Measurements from ENCODE around the gene SGCA.

Gene SGCA

GRCh38 chr17:50162466-50163254 lies 3.1 kb upstream of the SGCA start:
- Histone ChIP-seq H3K9me3 (ENCODE audit: insufficient read depth, low read depth, low read length) (no peaks in the 10 kb centered on the region), H3K9ac (ENCODE audit: low read depth, low read length) (no peak overlapping the region), H3K4me1 (ENCODE audit: insufficient read depth, low read length) (peaks cover 3% of the 10 kb centered on the region; the same call in 1 of the 2 replicates), H3K36me3 (ENCODE audit: insufficient read depth, low read length) (no peaks in the 10 kb centered on the region), H3K4me3 (ENCODE audit: low read length) (no peak overlapping the region), H3K27me3 (ENCODE audit: insufficient read depth, low read length) (0 out of 2 replicates have a peak, but pooled peaks cover 3% of the 10 kb centered on the region), H3K27ac (ENCODE audit: low read depth, low read length) (no peak overlapping the region)
- 89% methylated on average over 8 of the region's 8 CpGs for whole genome bisulfite sequencing

- Histone ChIP-seq H3K27ac (ENCODE audit: low read depth, low read length) (no peak overlapping the region), H3K27me3 (ENCODE audit: insufficient read depth, low read length) (0 out of 2 replicates have a peak, but pooled peaks cover 3% of the 10 kb centered on the region), H3K9ac (ENCODE audit: low read depth, low read length) (no peak overlapping the region), H3K4me3 (ENCODE audit: low read length) (no peak overlapping the region), H3K36me3 (ENCODE audit: insufficient read depth, low read length) (no peaks in the 10 kb centered on the region), H3K9me3 (ENCODE audit: insufficient read depth, low read depth, low read length) (no peaks in the 10 kb centered on the region), H3K4me1 (ENCODE audit: insufficient read depth, low read length) (peaks cover 3% of the 10 kb centered on the region; the same call in 1 of the 2 replicates)
- 84% methylated on average over 11 of the region's 11 CpGs for WGBS
Measured at GRCh38 chr17:50163843-50164696, 1.7 kb upstream of the SGCA start.

GRCh38 chr17:50164697-50164988 lies 1.2 kb upstream of the SGCA start:
- no peak overlapping the region for H3K27ac ChIP-seq (ENCODE audit: low read depth, low read length)
- no peak overlapping the region for H3K9ac ChIP-seq (ENCODE audit: low read depth, low read length)
- 0 out of 2 replicates have a peak, but pooled peaks cover 3% of the 10 kb centered on the region for H3K27me3 ChIP-seq (ENCODE audit: insufficient read depth, low read length)
- H3K4me3 ChIP-seq (ENCODE audit: low read length), result no peak overlapping the region
- H3K4me1 ChIP-seq (ENCODE audit: insufficient read depth, low read length), result peaks cover 3% of the 10 kb centered on the region; the same call in 1 of the 2 replicates
- no peaks in the 10 kb centered on the region for H3K36me3 ChIP-seq (ENCODE audit: insufficient read depth, low read length)
- 90% methylated on average over 2 of the region's 2 CpGs for WGBS
- no peaks in the 10 kb centered on the region for H3K9me3 ChIP-seq (ENCODE audit: insufficient read depth, low read depth, low read length)

- no peak overlapping the region for H3K9ac ChIP-seq (ENCODE audit: low read depth, low read length)
- H3K36me3 ChIP-seq (ENCODE audit: insufficient read depth, low read length), result no peaks in the 10 kb centered on the region
- no peaks in the 10 kb centered on the region for H3K9me3 ChIP-seq (ENCODE audit: insufficient read depth, low read depth, low read length)
- no peak overlapping the region for H3K27ac ChIP-seq (ENCODE audit: low read depth, low read length)
- 90% methylated on average over 9 of the region's 9 CpGs for WGBS
- peaks cover 3% of the 10 kb centered on the region; the same call in 1 of the 2 replicates for H3K4me1 ChIP-seq (ENCODE audit: insufficient read depth, low read length)
- no peak overlapping the region for H3K4me3 ChIP-seq (ENCODE audit: low read length)
- 0 out of 2 replicates have a peak, but pooled peaks cover 3% of the 10 kb centered on the region for H3K27me3 ChIP-seq (ENCODE audit: insufficient read depth, low read length)
Measured at GRCh38 chr17:50165066-50165465, 739 bp upstream of the SGCA start.

GRCh38 chr17:50165466-50165865 lies 339 bp upstream of the SGCA start:
- 0 out of 2 replicates have a peak, but pooled peaks cover 3% of the 10 kb centered on the region for H3K27me3 ChIP-seq (ENCODE audit: insufficient read depth, low read length)
- peaks cover 3% of the 10 kb centered on the region; the same call in 1 of the 2 replicates for H3K4me1 ChIP-seq (ENCODE audit: insufficient read depth, low read length)
- no peak overlapping the region for H3K9ac ChIP-seq (ENCODE audit: low read depth, low read length)
- H3K36me3 ChIP-seq (ENCODE audit: insufficient read depth, low read length), result no peaks in the 10 kb centered on the region
- no peak overlapping the region for H3K27ac ChIP-seq (ENCODE audit: low read depth, low read length)
- 90% methylated on average over 3 of the region's 3 CpGs for WGBS
- no peaks in the 10 kb centered on the region for H3K9me3 ChIP-seq (ENCODE audit: insufficient read depth, low read depth, low read length)
- no peak overlapping the region for H3K4me3 ChIP-seq (ENCODE audit: low read length)

GRCh38 chr17:50166518-50167181 lies 845 bp downstream of the SGCA start:
- Histone ChIP-seq H3K9ac (ENCODE audit: low read depth, low read length) (no peak overlapping the region), H3K36me3 (ENCODE audit: insufficient read depth, low read length) (no peaks in the 10 kb centered on the region), H3K4me3 (ENCODE audit: low read length) (no peak overlapping the region), H3K4me1 (ENCODE audit: insufficient read depth, low read length) (no peaks in the 10 kb centered on the region; the same call in 1 of the 2 replicates), H3K27ac (ENCODE audit: low read depth, low read length) (no peak overlapping the region), H3K9me3 (ENCODE audit: insufficient read depth, low read depth, low read length) (no peaks in the 10 kb centered on the region), H3K27me3 (ENCODE audit: insufficient read depth, low read length) (0 out of 2 replicates have a peak, but pooled peaks cover 3% of the 10 kb centered on the region)
- WGBS, result 82% methylated on average over 6 of the region's 7 CpGs

GRCh38 chr17:50167371-50167770 lies 1.6 kb downstream of the SGCA start:
- WGBS, result 88% methylated on average over 19 of the region's 19 CpGs
- H3K9ac ChIP-seq (ENCODE audit: low read depth, low read length), result no peak overlapping the region
- no peak overlapping the region for H3K27ac ChIP-seq (ENCODE audit: low read depth, low read length)

GRCh38 chr17:50168319-50168718 lies 2.5 kb downstream of the SGCA start:
- Histone ChIP-seq H3K9ac (ENCODE audit: low read depth, low read length) (no peak overlapping the region), H3K27ac (ENCODE audit: low read depth, low read length) (no peak overlapping the region), H3K27me3 (ENCODE audit: insufficient read depth, low read length) (no peaks in the 10 kb centered on the region), H3K9me3 (ENCODE audit: insufficient read depth, low read depth, low read length) (no peaks in the 10 kb centered on the region), H3K4me3 (ENCODE audit: low read length) (no peak overlapping the region), H3K36me3 (ENCODE audit: insufficient read depth, low read length) (no peaks in the 10 kb centered on the region), H3K4me1 (ENCODE audit: insufficient read depth, low read length) (no peaks in the 10 kb centered on the region; the same call in none of the 2 replicates)
- 87% methylated on average over 13 of the region's 13 CpGs for WGBS

More at GRCh38 chr17:50167371-50167770, 1.6 kb downstream of the SGCA start:
- Histone ChIP-seq H3K9me3 (ENCODE audit: insufficient read depth, low read depth, low read length) (no peaks in the 10 kb centered on the region), H3K36me3 (ENCODE audit: insufficient read depth, low read length) (no peaks in the 10 kb centered on the region), H3K4me1 (ENCODE audit: insufficient read depth, low read length) (no peaks in the 10 kb centered on the region; the same call in 1 of the 2 replicates), H3K27me3 (ENCODE audit: insufficient read depth, low read length) (no peaks in the 10 kb centered on the region), H3K4me3 (ENCODE audit: low read length) (no peak overlapping the region)

- H3K4me1 ChIP-seq (ENCODE audit: insufficient read depth, low read length), result peaks cover 4% of the 10 kb centered on the region
- H3K36me3 ChIP-seq (ENCODE audit: insufficient read depth, low read length), result no peaks in the 10 kb centered on the region
- H3K9me3 ChIP-seq (ENCODE audit: insufficient read depth, low read depth, low read length), result no peaks in the 10 kb centered on the region
- H3K27ac ChIP-seq (ENCODE audit: low read depth, low read length), result no peak overlapping the region
- no peak overlapping the region for H3K9ac ChIP-seq (ENCODE audit: low read depth, low read length)
- H3K27me3 ChIP-seq (ENCODE audit: insufficient read depth, low read length), result no peaks in the 10 kb centered on the region
- no peak overlapping the region for H3K4me3 ChIP-seq (ENCODE audit: low read length)
- 54% methylated on average over 14 of the region's 14 CpGs for WGBS
Measured at GRCh38 chr17:50169121-50169764, 3.4 kb downstream of the SGCA start.

GRCh38 chr17:50169881-50170459 lies 4.2 kb downstream of the SGCA start:
- H3K9ac ChIP-seq (ENCODE audit: low read depth, low read length), result no peak overlapping the region
- no peaks in the 10 kb centered on the region for H3K9me3 ChIP-seq (ENCODE audit: insufficient read depth, low read depth, low read length)
- peaks cover 4% of the 10 kb centered on the region for H3K4me1 ChIP-seq (ENCODE audit: insufficient read depth, low read length)
- H3K36me3 ChIP-seq (ENCODE audit: insufficient read depth, low read length), result no peaks in the 10 kb centered on the region
- H3K27ac ChIP-seq (ENCODE audit: low read depth, low read length), result no peak overlapping the region
- 90% methylated on average over 9 of the region's 9 CpGs for WGBS
- no peak overlapping the region for H3K4me3 ChIP-seq (ENCODE audit: low read length)
- H3K27me3 ChIP-seq (ENCODE audit: insufficient read depth, low read length), result no peaks in the 10 kb centered on the region
